ENCODE data around the gene FER. TPM values are rescaled to one million over a fixed set of nuclear protein-coding genes. Genes with fewer than 3 reads are reported as not detected.
"Not testable (repeated sequence)": the region's sequence is repeated elsewhere in the genome, so short reads cannot be mapped to it uniquely, and the experiment has no call there.

Gene FER
- total RNA-seq, 1 donor from 2014 or later = 12.3 TPM

DNA sequence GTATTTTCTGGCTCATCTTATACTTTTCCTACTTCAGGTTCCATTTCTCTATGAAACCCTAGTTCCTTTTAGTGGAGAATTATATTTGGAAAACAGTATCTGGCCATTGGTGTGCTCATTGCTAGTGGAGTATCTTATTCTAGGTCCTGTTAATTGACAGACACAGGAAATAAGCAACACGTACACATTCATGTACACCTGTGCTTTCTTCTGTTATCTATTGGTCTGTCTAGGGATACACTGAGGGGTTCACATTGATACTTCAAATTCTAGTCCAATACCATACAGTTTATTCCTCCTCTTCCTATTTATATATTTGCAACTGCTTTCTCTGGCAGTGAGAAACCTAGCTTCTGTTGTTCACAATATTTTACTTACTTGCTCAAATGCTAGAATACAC lies 110.2 kb downstream of the FER start:
- no peak for DNase-seq
- intact Hi-C loops (cut with micrococcal nuclease) = no loop called here

DNA sequence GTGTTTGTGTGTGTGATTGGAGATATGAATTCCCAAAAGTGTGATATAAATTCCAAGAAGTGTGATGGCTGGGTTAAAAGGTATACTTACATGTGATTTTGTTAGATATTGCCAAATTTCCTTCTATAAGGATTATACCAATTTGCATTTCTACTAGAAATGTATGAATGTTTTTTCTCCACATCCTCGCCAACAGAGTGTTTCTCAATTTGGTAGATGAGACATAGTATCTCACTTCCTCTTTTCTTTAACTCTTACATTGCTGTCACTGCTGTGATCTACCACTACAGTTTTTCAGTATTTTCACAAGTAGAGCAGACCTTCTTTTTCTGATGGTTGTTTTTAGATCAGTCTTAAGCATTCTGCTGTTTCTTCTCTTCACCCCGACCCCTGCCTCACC lies 111.3 kb downstream of the FER start:
- no peak for DNase-seq
- intact Hi-C loops (cut with micrococcal nuclease) = no loop called here
- no peak for ATAC-seq

More for the DNA sequence above, 110.2 kb downstream of the FER start:
- no peak for ATAC-seq

DNA sequence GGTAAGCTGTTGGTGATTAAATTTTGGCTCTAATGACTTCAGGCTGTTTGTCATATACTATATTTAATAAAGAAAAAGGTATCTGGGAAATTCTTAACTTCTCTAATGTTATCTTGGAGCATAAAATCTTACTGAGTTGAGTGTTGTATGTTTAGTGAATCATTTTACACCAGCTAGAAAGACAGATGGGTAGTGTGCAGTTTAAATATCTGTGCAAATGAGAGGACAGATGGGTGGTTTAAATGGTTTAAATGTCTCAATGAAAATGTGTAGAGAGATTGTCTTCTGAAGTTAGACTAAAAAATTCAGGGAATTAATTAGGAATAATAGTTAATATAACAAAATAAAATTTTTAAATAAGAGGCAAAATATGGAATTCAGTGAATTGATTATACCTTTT lies 114.5 kb downstream of the FER start:
- DNase-seq = no peak
- ATAC-seq = no peak
- intact Hi-C loops (cut with micrococcal nuclease) = no loop called here

DNA sequence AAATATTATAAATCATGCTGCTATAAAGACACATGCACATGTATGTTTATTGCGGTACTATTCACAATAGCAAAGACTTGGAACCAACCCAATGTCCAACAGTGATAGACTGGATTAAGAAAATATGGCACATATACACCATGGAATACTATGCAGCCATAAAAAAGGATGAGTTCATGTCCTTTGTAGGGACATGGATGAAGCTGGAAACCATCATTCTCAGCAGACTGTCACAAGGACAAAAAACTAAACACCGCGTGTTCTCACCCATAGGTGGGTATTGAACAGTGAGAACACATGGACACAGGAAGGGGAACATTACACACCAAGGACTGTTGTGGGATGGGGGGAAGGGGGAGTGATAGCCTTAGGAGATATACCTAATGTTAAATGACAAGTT lies 118.4 kb downstream of the FER start:
- ATAC-seq; DNase-seq; intact Hi-C loops (cut with micrococcal nuclease): not testable (repeated sequence)

DNA sequence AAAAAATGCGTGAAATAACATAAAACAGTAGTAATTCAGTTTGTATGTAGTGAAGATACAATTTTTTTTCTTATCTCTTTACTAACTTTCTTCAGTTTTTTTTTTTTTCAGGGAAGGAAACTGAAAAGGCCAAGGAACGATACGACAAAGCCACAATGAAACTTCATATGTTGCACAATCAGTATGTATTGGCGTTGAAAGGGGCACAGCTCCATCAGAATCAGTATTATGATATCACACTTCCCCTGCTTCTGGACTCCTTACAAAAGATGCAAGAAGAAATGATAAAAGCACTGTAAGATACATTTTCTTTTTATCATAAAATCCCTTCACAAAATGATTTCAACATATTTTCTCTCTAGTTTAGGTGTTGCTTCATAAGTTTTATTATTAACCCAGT lies 120.0 kb downstream of the FER start:
- no peak for DNase-seq
- intact Hi-C loops (cut with micrococcal nuclease) = no loop called here
- ATAC-seq = no peak

DNA sequence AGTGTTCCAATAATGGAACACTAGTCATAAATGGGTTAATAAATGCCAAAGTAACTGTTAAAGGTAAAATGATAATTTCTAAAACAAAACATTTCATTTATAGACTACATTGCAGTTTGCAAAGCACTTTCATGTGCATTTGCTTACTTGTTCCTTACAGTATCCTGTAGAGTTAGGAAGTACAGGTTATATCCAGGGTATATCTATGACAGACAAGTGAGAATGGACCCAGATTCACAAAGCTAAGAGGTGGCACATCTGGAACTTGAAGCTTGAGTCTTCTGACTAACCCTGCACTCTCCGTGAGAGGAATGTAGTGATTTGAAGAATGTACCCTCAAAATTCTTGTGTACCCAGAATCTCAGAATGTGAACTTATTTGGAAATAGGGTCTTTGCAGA lies 121.4 kb downstream of the FER start:
- intact Hi-C loops (cut with micrococcal nuclease) = no loop called here
- no peak for ATAC-seq
- DNase-seq = no peak

DNA sequence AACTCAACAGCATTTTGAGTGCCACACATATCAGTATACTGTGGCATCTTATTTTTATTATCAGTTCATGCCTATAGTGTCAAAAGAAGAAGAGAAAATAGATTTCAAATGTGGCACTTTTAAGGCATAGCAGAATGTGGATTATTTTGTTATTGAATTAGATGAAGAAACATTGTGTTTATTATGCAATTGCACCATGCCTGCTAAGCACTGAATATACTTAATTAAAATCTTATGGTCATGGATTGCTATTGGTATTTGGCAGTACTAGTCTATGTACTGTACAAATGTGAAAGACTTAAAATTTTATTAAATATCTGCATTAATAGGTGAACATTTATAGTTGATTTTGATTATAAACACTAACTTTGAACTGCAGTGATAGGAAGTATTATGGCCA lies 128.8 kb downstream of the FER start:
- intact Hi-C loops (cut with micrococcal nuclease) = no loop called here
- no peak for ATAC-seq
- no peak for DNase-seq

DNA sequence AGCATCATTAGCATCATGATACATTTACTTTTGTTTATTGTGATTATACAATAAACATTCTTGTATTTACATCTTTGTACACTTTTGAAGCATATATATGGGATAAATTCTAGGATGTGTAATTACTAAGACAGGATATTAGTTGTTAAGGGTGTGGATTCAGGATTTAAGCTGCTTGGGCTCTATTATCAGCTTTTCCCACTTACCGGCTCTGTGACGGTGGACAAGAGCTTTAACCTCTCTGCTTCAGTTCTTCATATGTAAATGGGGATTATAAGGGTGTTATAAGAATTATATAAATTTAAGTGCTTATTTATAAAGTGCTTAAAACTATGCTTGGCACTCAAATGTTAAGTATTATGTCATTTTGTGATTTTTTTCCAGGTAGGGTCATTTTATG lies 131.1 kb downstream of the FER start:
- intact Hi-C loops (cut with micrococcal nuclease) = no loop called here
- DNase-seq = no peak
- ATAC-seq = no peak

DNA sequence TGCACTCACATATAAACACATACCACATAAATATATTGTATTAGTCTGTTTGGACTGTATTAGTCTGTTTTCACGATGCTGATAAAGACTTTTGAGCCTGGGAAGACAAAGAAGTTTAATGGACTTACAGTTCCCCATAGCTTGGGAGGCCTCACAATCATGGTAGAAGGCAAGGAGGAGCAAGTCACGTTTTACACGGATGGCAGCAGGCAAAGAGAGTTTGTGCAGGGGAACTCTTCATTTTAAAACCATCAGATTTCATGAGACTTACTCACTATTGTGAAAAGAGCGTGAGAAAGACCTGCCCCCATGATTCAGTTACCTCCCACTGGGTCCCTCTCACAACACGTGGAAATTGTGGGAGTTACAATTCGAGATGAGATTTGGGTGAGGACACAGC lies 133.4 kb downstream of the FER start:
- intact Hi-C loops (cut with micrococcal nuclease) = no loop called here
- no peak for ATAC-seq
- no peak for DNase-seq

DNA sequence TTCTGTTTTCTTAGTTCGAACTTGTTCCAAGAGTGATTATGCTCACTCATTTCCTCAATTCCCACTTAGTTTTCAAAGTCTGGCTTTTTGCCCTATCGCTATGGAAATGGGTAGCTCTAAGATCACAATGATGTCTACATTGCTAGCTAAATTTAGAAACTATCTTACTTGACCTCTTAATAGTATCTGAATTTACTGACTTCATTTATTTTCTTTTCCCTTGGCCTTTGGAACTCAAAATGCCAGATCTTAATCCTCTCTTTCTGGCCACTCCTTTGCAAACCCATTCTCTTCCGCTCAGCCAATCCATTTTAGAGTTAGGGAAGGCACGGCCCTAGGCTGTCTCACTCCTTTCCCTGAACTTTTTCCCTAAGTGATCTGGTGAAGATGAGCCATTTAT lies 137.0 kb downstream of the FER start:
- intact Hi-C loops (cut with micrococcal nuclease) = no loop called here
- no peak for DNase-seq
- peak; percentile 76 for ATAC-seq

DNA sequence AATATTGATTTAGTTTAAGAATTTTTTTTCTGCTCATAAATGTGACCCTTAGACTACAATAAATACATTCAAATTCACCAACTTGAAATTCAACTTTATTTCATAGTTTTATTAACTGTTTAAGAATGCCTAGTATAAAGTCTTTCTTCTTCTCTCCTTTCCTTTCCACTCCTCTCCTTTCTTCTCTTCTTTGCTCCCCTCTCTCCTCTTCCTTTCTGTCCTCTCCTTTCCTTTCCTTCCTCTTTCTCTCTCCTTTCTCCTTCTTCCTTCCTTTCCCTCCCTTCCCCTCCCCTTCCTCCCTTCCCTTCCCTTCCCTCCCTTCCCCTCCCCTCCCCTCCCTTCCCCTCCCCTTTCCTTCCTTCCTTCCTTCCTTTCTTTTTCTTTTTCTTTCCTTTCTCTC lies 150.6 kb downstream of the FER start:
- DNase-seq = no peak
- intact Hi-C loops (cut with micrococcal nuclease) = no loop called here
- ATAC-seq = no peak

DNA sequence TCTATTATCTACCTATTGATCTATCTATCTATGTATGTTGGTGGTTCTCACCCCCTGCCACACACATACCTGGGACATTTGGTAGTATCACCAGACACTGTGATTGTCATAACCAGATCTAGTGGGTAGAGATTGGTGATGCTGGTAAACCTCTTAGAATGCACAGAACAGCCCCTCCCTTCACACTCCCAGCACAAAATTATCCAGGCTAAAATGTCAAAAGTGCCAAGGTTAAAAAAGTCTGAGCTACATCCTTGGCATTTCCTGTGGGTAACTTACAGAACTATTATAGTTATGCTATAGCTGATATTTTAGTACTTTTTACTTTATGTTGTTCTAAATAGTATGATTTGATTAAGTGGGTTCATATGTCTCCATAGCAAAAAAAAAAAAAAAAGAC lies 151.0 kb downstream of the FER start:
- DNase-seq = no peak
- no peak for ATAC-seq
- intact Hi-C loops (cut with micrococcal nuclease) = no loop called here

DNA sequence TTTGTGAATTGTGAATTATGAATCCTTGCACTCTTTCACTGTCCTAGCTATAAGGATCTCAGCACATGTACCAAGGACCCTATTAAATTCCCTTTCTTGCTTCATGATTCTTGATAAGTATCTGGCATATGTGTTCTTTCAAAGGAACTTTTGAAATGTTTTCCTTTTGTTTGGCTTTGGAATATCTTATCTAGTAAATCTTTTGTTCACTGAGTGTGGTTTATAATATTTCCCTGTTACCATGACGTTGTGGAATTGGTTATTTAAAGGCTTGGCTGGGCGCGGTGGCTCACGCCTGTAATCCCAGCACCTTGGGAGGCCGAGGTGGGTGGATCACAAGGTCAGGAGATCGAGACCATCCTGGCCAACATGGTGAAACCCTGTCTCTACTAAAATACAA lies 151.5 kb downstream of the FER start:
- ATAC-seq; intact Hi-C loops (cut with micrococcal nuclease); DNase-seq: not testable (repeated sequence)

DNA sequence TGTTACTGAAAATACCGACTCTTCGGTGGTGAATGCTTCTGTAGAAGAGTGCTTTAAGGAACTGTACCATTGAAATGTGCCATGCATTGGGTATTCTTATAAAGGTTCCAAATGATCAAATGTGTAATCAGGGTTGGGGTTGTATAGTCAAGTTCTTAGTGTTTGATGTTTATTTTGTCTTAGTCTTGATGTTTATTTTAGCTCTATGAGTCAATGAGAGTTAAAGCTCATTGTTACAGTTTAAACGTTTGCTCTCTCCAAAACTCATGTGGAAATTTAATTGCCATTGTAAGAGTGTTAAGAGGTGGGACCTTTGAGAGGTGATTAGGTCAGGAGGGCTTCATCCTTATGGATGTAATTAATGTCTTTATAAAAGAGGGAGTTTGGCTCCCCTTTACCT lies 153.0 kb downstream of the FER start:
- intact Hi-C loops (cut with micrococcal nuclease) = no loop called here
- ATAC-seq = no peak

DNA sequence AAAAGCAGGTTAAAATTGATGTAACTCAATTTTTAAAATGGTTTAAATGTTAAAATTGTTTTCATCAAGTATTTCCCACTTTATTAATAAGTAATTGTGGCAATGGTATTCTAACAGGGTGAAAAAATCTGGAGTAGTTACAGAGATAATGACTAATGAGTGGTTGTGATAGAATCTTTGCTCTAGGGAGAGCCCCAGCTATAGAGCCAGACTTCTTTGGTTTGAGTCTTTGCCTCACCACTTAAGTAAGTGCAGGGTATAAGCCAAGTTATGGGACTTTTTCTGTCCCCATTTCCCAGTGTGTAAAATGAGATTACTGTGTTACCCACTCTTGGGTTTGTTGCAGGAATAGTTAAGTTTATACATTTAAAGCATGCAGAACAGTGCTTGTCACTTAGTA lies 158.1 kb downstream of the FER start:
- DNase-seq (no peak), ATAC-seq (no peak)
- intact Hi-C loops (cut with micrococcal nuclease) = no loop called here

More for the DNA sequence above, 153.0 kb downstream of the FER start:
- no peak for DNase-seq

DNA sequence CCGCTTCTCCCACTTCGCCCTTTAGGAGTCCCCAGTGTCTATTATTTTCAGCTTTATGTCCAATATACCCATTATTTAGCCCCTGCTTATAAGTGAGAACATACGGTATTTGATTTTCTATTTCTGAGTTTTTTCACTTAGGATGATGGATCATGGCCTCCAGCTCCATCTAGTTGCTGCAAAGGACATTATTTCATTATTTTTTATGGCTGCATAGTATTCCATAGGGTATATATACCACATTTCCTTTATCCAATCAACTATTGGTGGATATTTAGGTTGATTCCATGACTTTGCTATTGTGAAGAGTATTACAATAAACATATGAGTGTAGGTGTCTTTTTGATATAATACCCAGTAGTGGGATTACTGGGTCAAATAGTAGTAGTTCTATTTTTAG lies 162.9 kb downstream of the FER start:
- ATAC-seq (no peak), DNase-seq (no peak)
- intact Hi-C loops (cut with micrococcal nuclease) = no loop called here

DNA sequence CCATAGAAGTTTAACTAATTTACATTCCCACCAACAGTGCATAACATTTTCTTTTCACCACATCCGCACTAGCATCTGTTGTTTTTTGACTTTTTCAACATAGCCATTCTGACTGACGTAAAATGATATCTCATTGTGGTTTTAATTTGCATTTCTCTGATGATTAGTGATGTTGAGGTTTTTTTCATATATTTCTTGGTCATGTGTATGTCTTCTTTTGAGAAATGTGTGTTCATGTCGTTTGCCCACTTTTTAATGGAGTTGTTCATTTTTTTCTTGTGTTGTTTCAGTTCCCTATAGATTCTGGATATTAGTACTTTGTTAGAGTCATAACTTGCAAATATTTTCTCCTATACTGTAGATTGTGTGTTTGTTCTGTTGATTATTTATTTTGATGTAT lies 163.4 kb downstream of the FER start:
- ATAC-seq (no peak), DNase-seq (no peak)
- intact Hi-C loops (cut with micrococcal nuclease) = no loop called here

DNA sequence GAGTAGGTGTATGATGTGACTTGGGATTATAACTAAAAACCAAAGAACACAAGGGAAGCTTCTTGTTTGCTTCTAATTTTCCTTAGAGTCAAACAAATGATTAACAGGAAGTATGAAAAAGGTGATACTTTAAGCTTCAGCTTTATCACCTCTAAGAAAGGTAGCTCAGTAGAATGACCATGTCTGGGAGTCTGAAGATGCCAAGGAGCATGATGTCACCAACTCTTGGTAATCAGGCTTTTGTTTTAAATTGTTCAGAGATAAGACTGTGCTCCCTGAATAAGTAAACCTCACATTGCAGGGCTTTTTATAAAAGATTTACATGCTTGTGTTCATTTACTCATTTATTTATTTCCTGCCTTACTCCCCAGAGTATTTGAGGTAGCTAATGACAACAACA lies 169.9 kb downstream of the FER start:
- ATAC-seq (no peak), DNase-seq (no peak)
- intact Hi-C loops (cut with micrococcal nuclease) = no loop called here

DNA sequence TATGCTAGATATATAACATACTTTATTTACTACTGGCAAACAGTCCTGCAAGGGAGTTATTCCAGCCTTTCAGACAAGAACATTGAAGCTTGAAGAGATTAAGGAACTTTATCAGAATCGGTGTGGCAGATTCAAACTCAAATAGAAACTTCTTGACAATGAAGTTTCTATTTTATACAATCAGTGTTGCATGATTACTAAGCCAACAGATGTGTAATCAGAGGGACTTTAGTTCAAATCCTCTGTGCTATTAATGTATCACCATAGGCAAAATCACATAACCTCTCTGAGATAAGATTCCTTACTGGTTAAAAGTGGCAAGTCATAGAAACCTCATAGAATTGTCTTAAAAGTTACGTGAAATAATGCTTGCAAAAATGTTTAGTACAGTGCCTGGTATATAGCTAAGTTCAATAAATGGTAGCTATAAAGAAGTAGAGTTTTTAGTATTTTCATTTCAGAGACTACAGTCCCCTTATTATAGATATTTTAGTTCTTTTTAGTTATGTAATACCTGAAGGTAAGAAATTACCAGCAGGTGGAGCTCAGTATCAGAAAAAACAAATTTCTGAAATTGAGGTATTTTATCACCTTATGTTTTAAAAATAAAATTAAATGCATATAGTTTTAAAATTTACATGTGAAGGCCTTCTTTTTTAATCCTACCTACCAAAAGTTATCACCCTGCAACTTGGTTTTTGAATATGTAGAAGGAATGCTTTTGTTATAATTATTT lies 172.1 kb downstream of the FER start:
- ATAC-seq = no peak
- intact Hi-C loops (cut with micrococcal nuclease) = no loop called here

DNA sequence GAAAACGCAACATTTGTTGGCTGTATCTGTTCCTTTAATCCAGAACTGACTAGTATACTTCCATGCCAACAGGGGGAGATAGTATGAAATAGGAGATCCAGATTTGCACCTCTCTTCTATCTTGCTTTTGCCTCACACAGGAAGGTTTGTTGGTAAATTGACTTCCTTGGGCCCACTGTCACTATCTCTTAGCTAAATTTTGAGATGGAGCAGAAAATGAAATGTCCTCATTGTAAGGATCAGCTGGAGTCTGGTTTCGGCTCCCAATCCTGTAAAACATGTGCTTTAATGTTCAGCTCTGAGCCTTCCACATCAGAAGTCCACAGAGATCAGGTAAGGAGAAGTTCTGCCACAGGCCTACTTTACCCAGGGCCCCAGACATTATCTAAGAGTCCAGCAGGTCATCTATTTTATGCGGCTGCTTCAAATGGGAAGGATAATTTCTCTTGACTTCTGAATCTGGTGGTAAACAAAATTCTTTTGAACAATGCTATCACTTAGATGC lies 176.8 kb downstream of the FER start:
- ATAC-seq (no peak), DNase-seq (no peak)
- intact Hi-C loops (cut with micrococcal nuclease) = no loop called here

More for the DNA sequence above, 172.1 kb downstream of the FER start:
- DNase-seq = no peak

DNA sequence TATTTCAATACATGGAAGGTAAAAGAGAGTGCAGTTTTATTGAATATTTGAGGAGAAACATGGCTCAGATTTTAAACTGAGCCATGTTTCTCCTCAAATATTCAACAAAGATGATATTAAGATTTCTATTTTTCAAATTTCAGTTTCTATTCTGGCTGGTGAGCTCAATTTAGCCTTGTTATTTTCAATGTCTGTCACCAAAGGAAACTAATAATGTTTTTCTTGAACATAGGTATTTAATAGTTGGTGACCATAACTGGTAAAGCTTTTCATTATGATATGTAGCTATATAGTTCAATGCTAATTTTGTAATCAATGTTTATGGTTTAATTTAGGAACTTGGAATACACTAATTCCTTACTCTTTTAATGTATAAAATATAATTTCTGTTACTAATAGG lies 177.4 kb downstream of the FER start:
- ATAC-seq (no peak), DNase-seq (no peak)
- intact Hi-C loops (cut with micrococcal nuclease) = no loop called here

DNA sequence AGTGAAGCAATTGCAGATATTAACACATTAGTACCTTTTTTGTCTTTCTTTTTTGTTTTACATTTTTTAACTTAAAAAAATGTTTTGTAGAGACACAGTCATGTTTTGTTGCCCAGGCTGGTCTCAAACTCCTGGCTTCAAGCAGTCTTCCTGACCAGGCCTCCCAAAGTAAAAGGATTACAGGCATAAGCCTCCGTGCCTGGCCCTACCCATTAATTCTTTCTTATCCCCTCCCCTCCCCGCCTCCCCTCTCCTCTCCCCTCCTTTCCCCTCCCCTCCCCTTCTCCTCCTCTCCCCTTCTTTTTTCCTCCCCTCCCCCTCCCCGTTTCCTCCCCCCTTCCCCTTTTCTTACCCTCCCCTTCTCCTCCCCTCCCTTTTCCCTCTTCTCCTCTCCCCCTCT lies 182.4 kb downstream of the FER start:
- no peak for DNase-seq
- intact Hi-C loops (cut with micrococcal nuclease) = no loop called here
- ATAC-seq = no peak

All from left ventricle myocardium superior (tissue), 1 donor.